GM12891 (cell line): ENCODE results near the gene ZDHHC21.
"Not testable (repeated sequence)": the region's sequence is repeated elsewhere in the genome, so short reads cannot be mapped to it uniquely, and the experiment has no call there.

Experiments
- DNase-seq: peaks from one replicate; pipeline ENCODE4 v3.0.0; 2011; ENCODE audit warnings: low spot score; ENCODE audit not compliant: insufficient read length
- FAIRE-seq: peaks from 2 replicates; lab custom pipeline; 2011; peaks lifted over from hg19 to GRCh38; lab: Jason Lieb, UNC
- PAX5 ChIP-seq: IDR thresholded peaks from 2 replicates; pipeline ENCODE4 v1.6.1; 2011; ENCODE audit warnings: low read length, moderate library complexity, mild to moderate bottlenecking; ENCODE audit not compliant: insufficient read depth, severe bottlenecking
- POLR2A ChIP-seq: IDR thresholded peaks from 2 replicates; pipeline ENCODE4 v1.6.1; 2011; ENCODE audit warnings: low read depth, low read length, control low read depth
- POLR2AphosphoS5 ChIP-seq: IDR thresholded peaks from 2 replicates; pipeline ENCODE4 v1.6.1; 2011; ENCODE audit warnings: low read depth, low read length, control low read depth
- POU2F2 ChIP-seq: IDR thresholded peaks from 2 replicates; pipeline ENCODE4 v1.6.1; 2011; ENCODE audit warnings: low read depth, mild to moderate bottlenecking, control low read depth, low read length, moderate library complexity
- SPI1 ChIP-seq: IDR thresholded peaks from 2 replicates; pipeline ENCODE4 v1.6.1; 2011; ENCODE audit warnings: low read depth, low read length, control low read depth
- TAF1 ChIP-seq: IDR thresholded peaks from 2 replicates; pipeline ENCODE4 v1.6.1; 2011; ENCODE audit warnings: low read depth, low read length, control low read depth

Gene ZDHHC21

DNA sequence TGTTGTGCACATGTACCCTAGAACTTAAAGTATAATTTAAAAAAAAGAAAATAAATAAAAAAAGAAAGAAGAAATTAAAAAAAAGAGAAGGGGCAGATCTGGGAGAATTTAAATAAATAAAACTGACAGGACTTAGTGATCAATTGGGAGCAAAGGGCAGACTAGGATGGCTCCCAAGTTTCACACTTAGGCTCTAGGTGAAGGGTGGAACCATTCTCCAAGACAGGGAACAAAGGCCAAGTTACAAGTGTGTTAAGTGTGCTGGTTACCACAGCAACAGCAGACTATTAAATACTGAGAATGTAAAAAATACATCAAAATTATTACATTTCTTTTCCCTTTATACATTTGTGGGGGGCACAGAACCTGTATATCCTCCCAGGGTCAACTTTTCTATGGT lies 7.1 kb downstream of the ZDHHC21 start:
- FAIRE-seq = no peak
- no peak for DNase-seq
- no peak for TF ChIP-seq TAF1
- TF ChIP-seq POLR2A = no peak
- TF ChIP-seq SPI1 = no peak
- no peak for TF ChIP-seq POLR2AphosphoS5
- TF ChIP-seq PAX5 = no peak
- no peak for TF ChIP-seq POU2F2

DNA sequence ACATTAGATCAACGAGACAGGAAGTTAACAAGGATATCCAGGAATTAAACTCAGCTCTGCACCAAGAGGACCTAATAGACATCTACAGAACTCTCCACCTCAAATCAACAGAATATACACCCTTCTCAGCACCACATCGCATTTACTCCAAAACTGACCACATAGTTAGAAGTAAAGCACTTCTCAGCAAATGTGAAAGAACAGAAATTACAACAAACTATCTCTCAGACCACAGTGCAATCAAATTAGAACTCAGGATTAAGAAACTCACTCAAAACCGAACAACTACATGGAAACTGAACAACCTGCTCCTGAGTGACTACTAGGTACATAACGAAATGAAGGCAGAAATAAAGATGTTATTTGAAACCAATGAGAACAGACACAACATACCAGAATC lies 10.6 kb downstream of the ZDHHC21 start:
- not testable (repeated sequence) for DNase-seq, FAIRE-seq

DNA sequence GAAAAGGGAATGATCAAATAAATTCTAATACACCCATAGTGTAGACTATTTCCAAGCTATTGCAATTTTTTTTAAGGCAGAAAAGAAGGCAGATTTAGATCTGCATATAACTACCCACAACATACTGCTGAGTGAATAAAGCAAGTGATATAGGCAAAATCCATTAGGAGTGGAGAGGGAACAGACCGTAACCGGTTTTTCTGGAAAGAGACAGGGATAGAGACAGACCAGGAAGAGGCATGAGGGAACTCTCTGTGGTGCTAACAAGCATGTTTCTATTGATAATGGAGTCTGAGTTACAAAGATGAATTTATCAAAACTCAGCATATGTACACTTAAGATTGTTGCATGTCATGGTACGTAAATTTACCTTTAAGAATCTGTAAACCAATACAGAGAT lies 14.5 kb downstream of the ZDHHC21 start:
- FAIRE-seq = no peak

DNA sequence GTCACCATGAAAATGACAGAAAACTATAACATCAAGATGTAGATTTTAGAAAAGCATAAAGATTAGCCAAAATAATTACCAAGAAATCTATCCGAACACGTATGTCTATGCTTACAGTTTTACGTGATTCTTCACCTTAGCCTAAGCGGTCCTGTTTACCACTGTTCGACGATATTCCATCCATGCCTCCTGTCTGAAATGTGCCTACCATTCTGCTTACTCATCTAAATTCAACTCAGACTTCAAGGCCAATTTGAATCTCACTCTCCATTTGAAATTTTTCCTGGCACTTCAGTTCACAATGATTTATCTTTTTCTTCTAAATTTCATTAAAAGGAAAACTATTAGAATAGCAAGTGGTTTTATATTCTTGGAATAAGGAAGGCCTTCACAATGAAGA lies 15.4 kb downstream of the ZDHHC21 start:
- FAIRE-seq (no peak), DNase-seq (no peak)
- TF ChIP-seq SPI1 = no peak
- no peak for TF ChIP-seq PAX5
- no peak for TF ChIP-seq POU2F2
- no peak for TF ChIP-seq POLR2AphosphoS5
- TF ChIP-seq TAF1 = no peak
- TF ChIP-seq POLR2A = no peak

More for the DNA sequence above, 14.5 kb downstream of the ZDHHC21 start:
- TF ChIP-seq POLR2A (no peak), PAX5 (no peak), TAF1 (no peak), SPI1 (no peak), POU2F2 (no peak), POLR2AphosphoS5 (no peak)
- DNase-seq = no peak

DNA sequence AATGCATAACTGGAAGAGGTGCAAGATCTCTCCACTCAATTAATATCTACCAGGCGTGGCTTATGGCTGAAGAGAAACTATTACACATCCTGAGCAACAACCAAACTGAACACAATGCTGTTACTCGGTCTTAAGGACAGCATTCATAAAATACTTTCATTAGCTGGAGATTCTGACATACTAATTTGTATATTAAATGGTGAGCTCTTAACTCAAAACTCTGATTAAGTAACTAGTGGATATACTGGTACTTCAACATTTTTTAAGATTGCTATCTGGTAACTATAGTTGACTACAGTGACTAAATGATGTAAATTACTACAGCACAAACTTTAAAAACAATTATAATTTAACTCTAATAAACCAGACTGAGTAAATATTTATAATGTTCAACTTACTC lies 15.8 kb downstream of the ZDHHC21 start:
- FAIRE-seq = peak; percentile 9
- no peak for DNase-seq
- TF ChIP-seq TAF1 (no peak), POU2F2 (no peak), PAX5 (no peak), POLR2AphosphoS5 (no peak)

DNA sequence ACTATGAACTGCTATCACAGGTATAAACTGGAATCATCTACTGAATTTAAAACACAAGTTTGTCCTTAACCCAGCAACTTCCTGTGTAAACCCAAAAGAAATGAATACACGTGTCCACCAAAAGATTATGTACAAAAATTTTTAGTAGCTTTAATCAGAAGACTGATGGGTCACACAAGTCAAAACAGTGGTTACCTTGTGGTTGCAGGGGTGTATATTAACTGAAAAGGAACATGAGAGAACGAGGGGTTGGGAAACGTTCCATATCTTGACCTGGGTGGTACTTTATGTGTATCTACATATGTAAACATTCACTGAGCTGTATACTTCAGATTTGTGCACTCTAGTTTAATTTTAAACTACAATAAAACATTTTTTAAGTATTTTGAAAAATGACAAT lies 18.6 kb downstream of the ZDHHC21 start:
- FAIRE-seq (no peak), DNase-seq (no peak)
- no peak for TF ChIP-seq TAF1
- no peak for TF ChIP-seq POLR2A
- TF ChIP-seq SPI1 = no peak
- TF ChIP-seq POU2F2 = no peak
- TF ChIP-seq POLR2AphosphoS5 = no peak
- no peak for TF ChIP-seq PAX5

DNA sequence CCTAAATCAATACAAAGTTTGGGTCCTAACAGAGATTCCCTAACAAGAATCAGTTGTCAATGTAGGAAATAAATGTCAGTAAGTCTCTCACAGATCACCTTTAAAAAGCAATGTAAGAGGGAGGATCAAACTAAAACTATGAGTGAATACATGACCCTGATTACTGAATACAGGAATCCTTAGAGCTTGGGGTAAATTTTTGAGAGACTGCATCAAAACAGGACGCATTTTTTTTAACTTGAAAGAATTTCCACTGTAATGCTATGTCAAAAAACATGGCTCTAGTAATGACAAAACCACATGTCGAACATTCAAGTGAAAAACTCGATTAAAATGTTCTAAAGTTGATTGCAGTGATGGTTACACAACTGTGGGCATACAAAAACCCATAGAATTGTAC lies 21.9 kb downstream of the ZDHHC21 start:
- DNase-seq (no peak), FAIRE-seq (no peak)
- TF ChIP-seq PAX5 (no peak), POU2F2 (no peak), SPI1 (no peak), POLR2AphosphoS5 (no peak)

DNA sequence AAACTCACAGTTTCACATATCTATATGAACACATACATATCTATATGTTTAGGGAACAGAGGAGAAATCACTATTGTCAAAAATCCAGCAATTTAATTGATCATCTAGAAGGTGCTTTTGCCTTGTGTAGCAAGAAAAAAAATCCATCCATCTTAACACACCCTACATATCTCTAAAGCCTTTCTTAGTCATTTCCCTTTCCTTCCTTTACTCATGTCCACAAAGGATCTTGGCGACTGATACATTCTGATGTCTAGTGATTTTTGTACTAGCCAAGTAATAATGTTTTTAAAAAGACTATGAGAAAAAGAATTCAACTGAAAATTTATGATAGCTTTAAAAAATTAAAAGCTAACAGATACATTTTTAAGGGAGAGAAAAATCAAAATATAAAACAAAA lies 22.5 kb downstream of the ZDHHC21 start:
- DNase-seq (no peak), FAIRE-seq (no peak)

DNA sequence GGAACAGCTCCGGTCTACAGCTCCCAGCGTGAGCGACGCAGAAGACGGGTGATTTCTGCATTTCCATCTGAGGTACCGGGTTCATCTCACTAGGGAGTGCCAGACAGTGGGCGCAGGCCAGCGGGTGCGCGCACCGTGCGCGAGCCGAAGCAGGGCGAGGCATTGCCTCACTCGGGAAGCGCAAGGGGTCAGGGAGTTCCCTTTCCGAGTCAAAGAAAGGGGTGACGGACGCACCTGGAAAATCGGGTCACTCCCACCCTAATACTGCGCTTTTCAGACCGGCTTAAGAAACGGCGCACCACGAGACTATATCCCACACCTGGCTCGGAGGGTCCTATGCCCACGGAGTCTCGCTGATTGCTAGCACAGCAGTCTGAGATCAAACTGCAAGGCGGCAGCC lies 29.2 kb downstream of the ZDHHC21 start:
- not testable (repeated sequence) for FAIRE-seq, DNase-seq

More for the DNA sequence above, 22.5 kb downstream of the ZDHHC21 start:
- TF ChIP-seq TAF1 (no peak), PAX5 (no peak), POLR2A (no peak), POLR2AphosphoS5 (no peak), POU2F2 (no peak), SPI1 (no peak)

DNA sequence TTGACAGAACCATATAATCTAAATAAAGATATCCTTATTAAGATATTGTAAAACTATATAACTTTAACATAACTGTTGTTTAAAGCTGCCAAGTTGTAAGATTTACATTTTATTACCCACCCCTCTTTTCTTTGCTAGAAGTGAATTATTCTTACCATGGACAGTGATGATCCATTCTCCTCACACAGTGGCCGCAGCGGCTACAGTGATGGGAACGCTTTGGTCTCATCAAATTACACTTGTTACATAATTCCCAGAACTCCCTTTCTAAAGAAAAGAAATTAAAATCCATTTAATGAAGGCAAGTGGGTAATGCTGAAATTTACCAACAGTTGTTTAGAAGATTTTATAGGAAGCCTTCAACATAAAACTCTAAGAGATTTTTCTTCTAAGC lies 31.2 kb downstream of the ZDHHC21 start:
- TF ChIP-seq TAF1 (no peak), SPI1 (no peak), POLR2AphosphoS5 (no peak)
- no peak for DNase-seq

DNA sequence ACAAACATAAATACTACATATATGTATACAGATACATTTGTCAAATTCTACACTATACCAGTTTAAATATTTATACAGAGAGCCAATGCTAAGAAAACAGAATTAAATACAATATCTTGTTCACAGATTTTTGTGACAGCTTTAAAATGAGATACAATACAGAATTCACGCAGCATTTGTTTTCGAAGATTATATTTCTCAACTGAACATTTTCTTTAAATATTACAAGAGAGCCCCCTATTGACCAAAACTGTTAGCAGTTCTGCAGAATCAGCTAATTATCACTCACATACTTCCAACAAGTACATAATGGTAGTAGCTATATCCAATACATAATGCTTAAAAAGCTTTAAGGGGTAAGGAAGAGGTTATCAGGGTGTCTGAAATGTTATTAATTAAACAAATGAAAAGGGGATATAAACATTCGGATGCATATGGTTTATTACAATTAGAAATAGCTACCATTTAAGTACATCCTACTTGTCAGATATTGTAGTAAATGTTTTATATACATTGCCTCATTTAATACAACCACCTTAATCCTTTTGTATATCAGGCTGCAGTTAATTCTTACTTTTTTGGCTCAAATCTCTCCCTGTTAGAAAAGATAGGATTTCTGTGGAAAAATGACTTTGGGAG lies 31.7 kb downstream of the ZDHHC21 start:
- FAIRE-seq (no peak), DNase-seq (no peak)
- TF ChIP-seq PAX5 (no peak), POU2F2 (no peak), SPI1 (no peak), TAF1 (no peak), POLR2AphosphoS5 (no peak), POLR2A (no peak)

More for the DNA sequence above, 31.2 kb downstream of the ZDHHC21 start:
- no peak for FAIRE-seq
